Esophagus squamous epithelium (tissue), 5 donors: Measurements from ENCODE around the gene FADS3. TPM values are rescaled to one million over a fixed set of nuclear protein-coding genes. Genes with fewer than 3 reads are reported as not detected.

Experiments
- DNase-seq: peaks from one replicate; lab custom pipeline; 2025; lab: John Stamatoyannopoulos, UW
- H3K27ac ChIP-seq, 4 donors: fragments of 200-600 bp; sonication (generic); one replicate each; pipeline ENCODE4 v1.5.1; 2016 to 2019; ENCODE audit warnings: mild to moderate bottlenecking in 1 of 4
- H3K27me3 ChIP-seq, 4 donors: fragments of 200-600 bp; sonication (generic); 1 replicate in 3 of 4; 2 replicates in 1 of 4; pipeline versions ENCODE4 v1.5.1 to v1.6.0; 2017 to 2021; ENCODE audit warnings: antibody characterized with exemption in 1 of 4
- H3K36me3 ChIP-seq, 3 donors: fragments of 200-600 bp; sonication (generic); one replicate each; pipeline ENCODE4 v1.5.1; 2016 to 2019
- H3K4me1 ChIP-seq, 3 donors: fragments of 200-600 bp; sonication (generic); one replicate each; pipeline ENCODE4 v1.5.1; 2017 to 2019
- H3K4me3 ChIP-seq, 4 donors: fragments of 200-600 bp; sonication (generic); 1 replicate in 3 of 4; 2 replicates in 1 of 4; pipeline ENCODE4 v1.5.1; 2016 to 2019; ENCODE audit warnings: mild to moderate bottlenecking in 2 of 4, moderate library complexity in 1 of 4
- H3K9me3 ChIP-seq, 3 donors: fragments of 200-600 bp; sonication (generic); one replicate each; pipeline ENCODE4 v1.5.1; 2016 to 2019
- POLR2A ChIP-seq, 4 donors: fragments of 450-650 bp; IDR thresholded peaks; one replicate each; pipeline ENCODE4 v1.6.1; 2017; ENCODE audit warnings: antibody characterized with exemption in 4 of 4, mild to moderate bottlenecking in 4 of 4, moderate library complexity in 3 of 4
- WGBS, 2 donors: methylation state at CpG; one replicate each; pipeline ENCODE4 v1.1.5; 2018; 5-methylcytosine and 5-hydroxymethylcytosine counted together
- intact Hi-C: fragments of 100-400 bp; cut with DNase I; formaldehyde crosslinking; loops from one replicate; pipeline ENCODE4 v1.15.0; 2022
- total RNA-seq, 4 donors: library from RNA; depleted of rRNA; stranded (reverse); fragments of >200 nt; gene quantifications; one replicate each; pipeline ENCODE4 v1.1.0, GENCODE V29; 2016
- TF ChIP-seq, protein P1 (sequence below), 6 experiments: fragments of 450-650 bp in 4 of 6; fragments of 200-600 bp in 2 of 6; sonication (generic) in 2 of 6; IDR thresholded peaks; one replicate each; pipeline ENCODE4 v1.5.1; 2016 to 2019; ENCODE audit warnings: antibody characterized with exemption in 6 of 6, mild to moderate bottlenecking in 4 of 6, moderate library complexity in 4 of 6
- donor health status: DM: yes; HTN: yes; CAD: no.

The FADS3 gene
- total RNA-seq, 4 donors from 2014 or later, result 6.1 to 16.0 (median 7.1) TPM

DNA sequence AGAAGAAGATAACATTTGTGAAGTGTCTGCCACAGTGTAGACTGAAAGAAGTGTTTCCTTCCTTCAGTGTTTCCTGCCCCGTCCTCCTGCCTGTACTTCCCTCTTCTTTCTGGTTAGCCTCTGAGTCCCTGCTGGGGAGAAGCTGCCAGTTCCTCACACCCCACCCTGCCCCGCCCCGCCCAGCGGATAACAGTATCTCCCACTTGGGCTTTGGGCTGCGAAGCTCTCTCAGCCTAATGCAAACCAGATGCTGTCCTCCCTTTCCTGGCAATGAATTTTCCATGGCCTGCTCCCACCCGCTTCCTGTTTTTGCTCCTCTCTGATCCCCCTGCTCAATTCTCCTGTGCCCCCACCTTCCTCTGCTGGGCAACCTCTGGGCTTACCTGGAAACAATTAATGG lies 31.2 kb upstream of the FADS3 start:
- DNase-seq, result no peak
- no peaks in the 10 kb centered on the region for H3K9me3 ChIP-seq
- peak overlapping the region; percentile 49 to 91 (median 78) for H3K27ac ChIP-seq
- H3K36me3 ChIP-seq, result no peaks in the 10 kb centered on the region
- no peak overlapping the region for H3K4me3 ChIP-seq
- intact Hi-C loops, result no loop called here
- peaks cover 25 to 60% (median 33%) of the 10 kb centered on the region in 3 donors for H3K4me1 ChIP-seq
- H3K27me3 ChIP-seq, result peaks cover 0 to 47% (median 0%) of the 10 kb centered on the region in 4 donors
- no peak for TF ChIP-seq POLR2A (IDR thresholded peaks at IDR 0.05)
- TF ChIP-seq, protein P1, sequence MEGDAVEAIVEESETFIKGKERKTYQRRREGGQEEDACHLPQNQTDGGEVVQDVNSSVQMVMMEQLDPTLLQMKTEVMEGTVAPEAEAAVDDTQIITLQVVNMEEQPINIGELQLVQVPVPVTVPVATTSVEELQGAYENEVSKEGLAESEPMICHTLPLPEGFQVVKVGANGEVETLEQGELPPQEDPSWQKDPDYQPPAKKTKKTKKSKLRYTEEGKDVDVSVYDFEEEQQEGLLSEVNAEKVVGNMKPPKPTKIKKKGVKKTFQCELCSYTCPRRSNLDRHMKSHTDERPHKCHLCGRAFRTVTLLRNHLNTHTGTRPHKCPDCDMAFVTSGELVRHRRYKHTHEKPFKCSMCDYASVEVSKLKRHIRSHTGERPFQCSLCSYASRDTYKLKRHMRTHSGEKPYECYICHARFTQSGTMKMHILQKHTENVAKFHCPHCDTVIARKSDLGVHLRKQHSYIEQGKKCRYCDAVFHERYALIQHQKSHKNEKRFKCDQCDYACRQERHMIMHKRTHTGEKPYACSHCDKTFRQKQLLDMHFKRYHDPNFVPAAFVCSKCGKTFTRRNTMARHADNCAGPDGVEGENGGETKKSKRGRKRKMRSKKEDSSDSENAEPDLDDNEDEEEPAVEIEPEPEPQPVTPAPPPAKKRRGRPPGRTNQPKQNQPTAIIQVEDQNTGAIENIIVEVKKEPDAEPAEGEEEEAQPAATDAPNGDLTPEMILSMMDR (IDR thresholded peaks at IDR 0.05), result no peak
- WGBS, 2 donors, result 40 to 50% methylated on average over 6 of the region's 6 CpGs

GRCh38 chr11:61921446-61921845 lies 30.1 kb upstream of the FADS3 start:
- Histone ChIP-seq H3K4me3 (no peak overlapping the region), H3K27ac (peak overlapping the region in 2 of 4 donors; percentile 32 to 86), H3K4me1 (peaks cover 33 to 71% (median 34%) of the 10 kb centered on the region in 3 donors), H3K36me3 (no peaks in the 10 kb centered on the region), H3K27me3 (peaks cover 0 to 58% (median 0%) of the 10 kb centered on the region in 4 donors), H3K9me3 (no peaks in the 10 kb centered on the region)
- no peak for DNase-seq
- intact Hi-C loops, result no loop called here
- WGBS, 2 donors, result 80% methylated on average over 1 of the region's 3 CpGs; no CpG with 5 or more reads in 1 of the 2 donors
- TF ChIP-seq, protein P1 (IDR thresholded peaks at IDR 0.05), result no peak
- TF ChIP-seq POLR2A (IDR thresholded peaks at IDR 0.05), result no peak

DNA sequence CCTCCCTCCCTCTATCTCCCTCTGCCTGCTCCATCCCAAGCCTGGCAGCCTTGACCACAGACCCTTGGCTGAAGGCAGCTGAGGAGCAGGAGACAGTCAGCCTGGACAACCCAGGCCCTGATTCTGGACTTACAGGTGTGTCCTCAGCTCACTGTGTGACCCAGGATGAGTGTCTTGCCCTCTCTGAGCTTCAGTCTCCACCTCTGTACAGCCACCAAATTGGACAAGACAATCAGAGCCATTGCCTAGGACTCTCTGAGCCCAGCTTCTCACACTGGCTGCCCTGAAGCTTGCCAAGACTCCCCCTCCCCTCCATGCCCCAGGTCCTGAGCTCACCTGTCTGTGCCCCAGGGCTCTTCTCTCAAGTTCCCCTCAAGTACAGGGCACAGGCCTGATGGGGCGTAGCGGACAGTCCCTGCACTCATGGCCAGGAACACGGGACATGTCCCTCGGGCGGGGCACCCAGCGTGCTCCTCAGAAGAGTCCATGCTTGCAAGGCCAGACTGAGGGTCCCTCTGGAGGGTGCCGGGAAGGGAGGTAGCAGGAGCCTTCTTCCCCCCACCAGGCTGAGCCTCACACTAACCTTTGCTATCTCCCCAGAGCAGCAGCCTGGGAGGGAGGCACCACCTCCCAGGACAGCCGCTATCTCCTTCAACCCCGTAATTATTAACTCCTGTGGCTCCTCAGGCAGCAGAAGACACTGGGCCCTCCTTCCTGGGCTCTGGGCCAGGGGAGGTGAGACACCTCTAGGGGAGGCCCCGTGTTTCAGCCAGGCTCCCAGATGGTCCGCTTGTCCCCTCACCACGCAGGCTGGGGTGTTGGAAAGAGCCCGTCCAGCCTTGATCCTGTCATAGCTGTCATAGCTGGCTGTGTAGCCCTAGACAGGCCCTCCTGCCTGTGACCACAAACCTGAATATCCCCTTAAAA lies 28.6 kb upstream of the FADS3 start:
- no peak for TF ChIP-seq POLR2A (IDR thresholded peaks at IDR 0.05)
- TF ChIP-seq, protein P1 (IDR thresholded peaks at IDR 0.05), result no peak
- Histone ChIP-seq H3K4me1 (peaks cover 33 to 85% (median 36%) of the 10 kb centered on the region in 3 donors), H3K36me3 (no peaks in the 10 kb centered on the region), H3K9me3 (no peaks in the 10 kb centered on the region), H3K4me3 (no peak overlapping the region), H3K27me3 (peaks cover 0 to 71% (median 0%) of the 10 kb centered on the region in 4 donors), H3K27ac (peak overlapping the region; percentile 17 to 88 (median 72))
- 70 to 100% methylated on average over 1 to 6 of the region's 13 CpGs for WGBS, 2 donors
- intact Hi-C loops, result no loop called here
- no peak for DNase-seq

DNA sequence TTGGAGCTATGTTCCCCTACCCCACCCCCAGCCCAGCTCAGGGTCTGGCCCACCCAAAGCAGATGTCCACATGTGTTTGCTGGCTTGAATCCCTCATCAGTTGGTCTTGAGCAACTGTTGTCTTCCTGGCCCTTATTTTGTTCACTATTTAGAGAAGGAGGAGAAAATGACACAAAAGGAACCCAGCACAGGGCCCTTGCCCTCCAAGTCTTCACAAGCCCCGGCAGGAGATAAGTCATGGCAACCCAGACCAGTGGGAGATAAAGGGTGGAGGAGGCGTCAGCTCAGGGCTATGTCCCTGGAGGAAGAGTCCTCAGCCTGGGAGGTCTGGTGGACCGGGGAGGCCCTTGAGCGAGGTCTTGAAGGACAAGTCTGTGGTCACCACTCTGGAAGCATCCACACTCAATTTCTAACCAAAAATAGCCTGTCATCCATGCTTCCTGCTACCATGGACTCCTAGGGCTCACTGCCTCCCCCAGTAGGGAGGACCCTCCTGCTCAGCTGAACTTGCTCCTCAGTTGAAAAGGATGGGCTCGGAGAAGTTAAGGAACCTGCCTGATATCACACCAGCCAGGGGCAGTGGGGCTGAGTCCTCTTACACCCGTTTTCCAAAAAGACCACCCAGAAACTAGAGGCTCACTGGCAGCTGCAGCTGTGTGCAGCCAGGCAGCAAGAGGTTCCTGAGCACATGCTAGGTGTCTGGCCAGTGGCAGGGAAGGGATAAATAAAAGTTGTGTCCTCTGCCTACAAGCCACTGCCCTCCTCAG lies 27.8 kb upstream of the FADS3 start:
- H3K4me3 ChIP-seq, result no peak overlapping the region

More for the DNA sequence above, 27.8 kb upstream of the FADS3 start:
- intact Hi-C loops, result no loop called here
- Histone ChIP-seq H3K4me1 (peaks cover 29 to 86% (median 36%) of the 10 kb centered on the region in 3 donors), H3K27ac (peak overlapping the region; percentile 25 to 88 (median 72)), H3K36me3 (no peaks in the 10 kb centered on the region), H3K27me3 (peaks cover 0 to 71% (median 0%) of the 10 kb centered on the region in 4 donors), H3K9me3 (no peaks in the 10 kb centered on the region)
- TF ChIP-seq, protein P1 (IDR thresholded peaks at IDR 0.05), result no peak
- no peak for TF ChIP-seq POLR2A (IDR thresholded peaks at IDR 0.05)
- DNase-seq, result no peak
- 59 to 60% methylated on average over 1 to 4 of the region's 6 CpGs for WGBS, 2 donors
